Osteocyte (in vitro differentiated cells): ENCODE measurements around the gene INTS15. TPM values are rescaled to one million over a fixed set of nuclear protein-coding genes. Genes with fewer than 3 reads are reported as not detected.
A peak's percentile ranks its signal among the peaks of the same experiment; 100 is the strongest.

Experiments
- DNase-seq: peaks from one replicate; pipeline ENCODE4 v3.0.0; 2021; ENCODE audit warnings: mixed read lengths; ENCODE audit not compliant: unreplicated experiment; ENCODE audit errors: extremely low spot score
- H3K27ac Mint-ChIP-seq: one replicate; pipeline ENCODE4 v1.8.0; 2021; ENCODE audit warnings: mild to moderate bottlenecking, mixed read lengths; ENCODE audit not compliant: unreplicated experiment
- H3K27me3 Mint-ChIP-seq: one replicate; pipeline ENCODE4 v1.8.0; 2021; ENCODE audit warnings: mixed read lengths; ENCODE audit not compliant: unreplicated experiment
- H3K36me3 Mint-ChIP-seq: one replicate; pipeline ENCODE4 v1.8.0; 2021; ENCODE audit warnings: mixed read lengths; ENCODE audit not compliant: unreplicated experiment
- H3K4me1 Mint-ChIP-seq: one replicate; pipeline ENCODE4 v1.8.0; 2021; ENCODE audit warnings: mixed read lengths; ENCODE audit not compliant: unreplicated experiment
- H3K4me3 Mint-ChIP-seq: one replicate; pipeline ENCODE4 v1.8.0; 2021; ENCODE audit warnings: mild to moderate bottlenecking, moderate library complexity, mixed read lengths; ENCODE audit not compliant: unreplicated experiment
- H3K9me3 Mint-ChIP-seq: one replicate; pipeline ENCODE4 v1.8.0; 2021; ENCODE audit warnings: mixed read lengths; ENCODE audit not compliant: unreplicated experiment
- CTCF ChIP-seq: fragments of 200-600 bp; sonication (generic); IDR thresholded peaks from 2 replicates; pipeline ENCODE4 v1.5.0; 2021; ENCODE audit warnings: antibody characterized with exemption, mild to moderate bottlenecking, moderate library complexity
- total RNA-seq: library from RNA; stranded (reverse); gene quantifications from 2 replicates; pipeline ENCODE4 v1.2.1, GENCODE V29; 2021

INTS15 gene
- total RNA-seq, 1 donor from 2014 or later = 40.3 TPM

- no peak for TF ChIP-seq CTCF
- no peak overlapping the region for H3K4me3 Mint-ChIP-seq
- H3K36me3 Mint-ChIP-seq = peaks cover 15% of the 10 kb centered on the region
- DNase-seq = no peak
- H3K4me1 Mint-ChIP-seq = no peaks in the 10 kb centered on the region
- H3K9me3 Mint-ChIP-seq = no peaks in the 10 kb centered on the region
- H3K27ac Mint-ChIP-seq = no peak overlapping the region
- no peaks in the 10 kb centered on the region for H3K27me3 Mint-ChIP-seq
Observed at GRCh38 chr7:6607651-6608051, 17.8 kb downstream of the INTS15 start.

GRCh38 chr7:6608081-6608480 is 18.3 kb downstream of the INTS15 start:
- no peak overlapping the region for H3K4me3 Mint-ChIP-seq
- DNase-seq = no peak
- H3K27ac Mint-ChIP-seq = no peak overlapping the region
- H3K27me3 Mint-ChIP-seq = no peaks in the 10 kb centered on the region
- no peak for TF ChIP-seq CTCF
- H3K36me3 Mint-ChIP-seq = peaks cover 15% of the 10 kb centered on the region
- H3K9me3 Mint-ChIP-seq = no peaks in the 10 kb centered on the region
- no peaks in the 10 kb centered on the region for H3K4me1 Mint-ChIP-seq

- TF ChIP-seq CTCF = no peak
- DNase-seq = no peak
- H3K9me3 Mint-ChIP-seq = no peaks in the 10 kb centered on the region
- no peaks in the 10 kb centered on the region for H3K27me3 Mint-ChIP-seq
- H3K4me3 Mint-ChIP-seq = no peak overlapping the region
- no peaks in the 10 kb centered on the region for H3K4me1 Mint-ChIP-seq
- peaks cover 14% of the 10 kb centered on the region for H3K36me3 Mint-ChIP-seq
- no peak overlapping the region for H3K27ac Mint-ChIP-seq
Observed at GRCh38 chr7:6608794-6609193, 19.0 kb downstream of the INTS15 start.

GRCh38 chr7:6612819-6613218 is 23.0 kb downstream of the INTS15 start:
- no peaks in the 10 kb centered on the region for H3K9me3 Mint-ChIP-seq
- no peak for DNase-seq
- H3K4me3 Mint-ChIP-seq = no peak overlapping the region
- no peak overlapping the region for H3K27ac Mint-ChIP-seq
- no peak for TF ChIP-seq CTCF
- peaks cover 9% of the 10 kb centered on the region for H3K36me3 Mint-ChIP-seq
- H3K4me1 Mint-ChIP-seq = peaks cover 10% of the 10 kb centered on the region
- H3K27me3 Mint-ChIP-seq = no peaks in the 10 kb centered on the region

- peaks cover 9% of the 10 kb centered on the region for H3K36me3 Mint-ChIP-seq
- H3K27me3 Mint-ChIP-seq = no peaks in the 10 kb centered on the region
- H3K27ac Mint-ChIP-seq = no peak overlapping the region
- H3K4me1 Mint-ChIP-seq = peaks cover 10% of the 10 kb centered on the region
- no peaks in the 10 kb centered on the region for H3K9me3 Mint-ChIP-seq
- H3K4me3 Mint-ChIP-seq = peak overlapping the region; percentile 14
- no peak for TF ChIP-seq CTCF
- DNase-seq = no peak
Observed at GRCh38 chr7:6613706-6614105, 23.9 kb downstream of the INTS15 start.
